K562 (cell line): ENCODE data around the gene MUCL3. TPM values are rescaled to one million over a fixed set of nuclear protein-coding genes. Genes with fewer than 3 reads are reported as not detected.

ENCODE experiments used
- AFF4 ChIP-seq: sonication (generic); formaldehyde crosslinking; IDR thresholded peaks from 2 replicates; pipeline ENCODE4 v1.8.0; 2023; ENCODE audit warnings: mild to moderate bottlenecking, missing genetic modification reagents
- CREM ChIP-seq: IDR thresholded peaks from 2 replicates; pipeline ENCODE4 v1.6.1; 2014; ENCODE audit warnings: antibody characterized with exemption, low read depth
- MAX ChIP-seq: sonication (generic); formaldehyde crosslinking; IDR thresholded peaks from 2 replicates; pipeline ENCODE4 v1.9.0; 2022; ENCODE audit warnings: mild to moderate bottlenecking, missing genetic modification reagents
- MBD1 ChIP-seq: fragments of 250-450 bp; sonication (Bioruptor Pico); IDR thresholded peaks from 2 replicates; pipeline ENCODE4 v1.8.0; 2022; ENCODE audit warnings: inconsistent platforms
- NCOR1 ChIP-seq: fragments of 450-650 bp; IDR thresholded peaks from 2 replicates; pipeline ENCODE4 v1.6.1; 2016; ENCODE audit warnings: mild to moderate bottlenecking, moderate library complexity
- NFYB ChIP-seq: IDR thresholded peaks from 2 replicates; pipeline ENCODE4 v1.6.1; 2011; ENCODE audit warnings: mild to moderate bottlenecking, moderate library complexity; ENCODE audit not compliant: insufficient read length; ENCODE audit errors: extremely low read depth
- SIN3A ChIP-seq, 2 experiments: fragments of 150-350 bp in 1 of 2; IDR thresholded peaks; 2 replicates each; pipeline ENCODE4 v1.6.1; 2011 to 2016; ENCODE audit warnings: borderline replicate concordance in 2 of 2, low read depth in 2 of 2, low read length in 2 of 2, mild to moderate bottlenecking in 2 of 2, moderate library complexity in 2 of 2; ENCODE audit not compliant: control insufficient read depth in 1 of 2
- SRSF9 ChIP-seq: fragments of 200-400 bp; formaldehyde crosslinking; IDR thresholded peaks from 2 replicates; pipeline ENCODE4 v1.6.1; 2017; ENCODE audit warnings: low read depth, low read length, borderline replicate concordance
- SUPT5H ChIP-seq: fragments of 450-650 bp; IDR thresholded peaks from 2 replicates; pipeline ENCODE4 v1.6.1; 2016
- TFE3 ChIP-seq: fragments of 450-650 bp; formaldehyde crosslinking; IDR thresholded peaks from 2 replicates; pipeline ENCODE4 v1.4.0; 2020; ENCODE audit warnings: mild to moderate bottlenecking, mixed read lengths
- UBTF ChIP-seq, 2 experiments: IDR thresholded peaks; 2 replicates each; pipeline ENCODE4 v1.6.1; 2012; ENCODE audit warnings: improper control_type of control experiment in 2 of 2, low read depth in 2 of 2, low read length in 2 of 2, borderline replicate concordance in 1 of 2
- ZBTB12 ChIP-seq: fragments of 250-450 bp; sonication (Bioruptor Pico); IDR thresholded peaks from 2 replicates; pipeline ENCODE4 v1.4.0; 2020
- ZSCAN29 ChIP-seq: fragments of 450-650 bp; IDR thresholded peaks from 2 replicates; pipeline ENCODE4 v1.6.1; 2017
- polyA plus RNA-seq, 8 experiments: library from polyadenylated mRNA; depleted of rRNA in 4 of 8; stranded (reverse) in 5 of 8; unstranded in 3 of 8; fragments of >200 nt; fragmentation: Nextera tagmentation in 2 of 8; fragmentation: Illumina TruSeq in 1 of 8; extraction: Ambion mirVana in 2 of 8; extraction: Trizol in 1 of 8; gene quantifications; 2 replicates each; pipeline versions ENCODE4 v1.2.1 to v1.2.3, GENCODE V29; 2011 to 2014; ENCODE audit warnings: inconsistent platforms in 1 of 8, missing spikeins in 1 of 8
- total RNA-seq, 7 experiments: library from RNA; depleted of rRNA in 6 of 7; stranded (reverse); fragments of >200 nt in 6 of 7; fragmentation: Illumina TruSeq in 2 of 7; extraction: Trizol in 2 of 7; gene quantifications; 2 replicates each; pipeline versions ENCODE4 v1.2.1 to v1.2.3, GENCODE V29; 2011 to 2021; ENCODE audit warnings: low replicate concordance in 1 of 7

Gene MUCL3
- total and polyA plus RNA-seq, 9 of the 15 experiments (the other 6 are each of a cell fraction or from before 2014, with no cell fraction given) = 0.07 TPM; not detected in 8

GRCh38 chr6:30940361-30940986 lies at the start of gene MUCL3 (continued):
- TF ChIP-seq MBD1 (CRISPR knock-in tag) (no peak), MAX (CRISPR knock-in tag) (peak; percentile 22; the same call in 1 of the 2 replicates), ZBTB12 (no peak), SUPT5H (no peak), TFE3 (CRISPR knock-in tag) (no peak), CREM (0 out of 2 replicates have a peak, but pooled peaks have one; percentile 25), SRSF9 (no peak), AFF4 (CRISPR knock-in tag) (no peak), SIN3A (IDR thresholded peaks at IDR 0.05; ENCODE audit: borderline replicate concordance in 2 of 2, control insufficient read depth in 1 of 2, low read depth in 2 of 2, low read length in 2 of 2) (no peak), ZSCAN29 (no peak), NCOR1 (no peak), NFYB (no peak), UBTF (IDR thresholded peaks at IDR 0.05; ENCODE audit: borderline replicate concordance in 1 of 2, low read depth in 2 of 2, low read length in 2 of 2) (no peak)
- TF ChIP-seq, all 486 proteins: peak for 9
